Keratinocyte (primary cell): Measurements from ENCODE around the gene TIAM1. TPM values are rescaled to one million over a fixed set of nuclear protein-coding genes. Genes with fewer than 3 reads are reported as not detected.

Experiments used
- DNase-seq: peaks from one replicate; pipeline ENCODE4 v3.0.0-alpha.2; 2011; ENCODE audit warnings: low read depth, missing footprints, low spot score
- FAIRE-seq: peaks from 2 replicates; lab custom pipeline; 2011; peaks lifted over from hg19 to GRCh38; lab: Jason Lieb, UNC
- H2AFZ ChIP-seq: 2 replicates; pipeline ENCODE4 v1.6.0; 2012; ENCODE audit warnings: low read length, control low read depth, inconsistent platforms; ENCODE audit not compliant: control insufficient read depth
- H3K27ac ChIP-seq: 2 replicates; pipeline ENCODE4 v1.5.1; 2011; ENCODE audit warnings: low read length; ENCODE audit not compliant: control insufficient read depth, insufficient read depth
- H3K27me3 ChIP-seq: 3 replicates; pipeline ENCODE4 v1.6.0; 2011; ENCODE audit warnings: low read length; ENCODE audit not compliant: control insufficient read depth, insufficient read depth; ENCODE audit errors: extremely low read depth
- H3K36me3 ChIP-seq, 2 experiments: 2 replicates in 1 of 2; 3 replicates in 1 of 2; pipeline ENCODE4 v1.5.1; 2011; ENCODE audit warnings: low read length in 2 of 2, mild to moderate bottlenecking in 1 of 2; ENCODE audit not compliant: control insufficient read depth in 2 of 2, insufficient read depth in 2 of 2; ENCODE audit errors: extremely low read depth in 1 of 2
- H3K4me1 ChIP-seq: 3 replicates; pipeline ENCODE4 v1.5.1; 2011; ENCODE audit warnings: low read length; ENCODE audit not compliant: control insufficient read depth, insufficient read depth; ENCODE audit errors: extremely low read depth
- H3K4me2 ChIP-seq: 3 replicates; pipeline ENCODE4 v1.6.0; 2011; ENCODE audit warnings: low read depth, low read length; ENCODE audit not compliant: control insufficient read depth, insufficient read depth; ENCODE audit errors: extremely low read depth
- H3K4me3 ChIP-seq, 3 experiments: fragments of 200-600 bp in 1 of 3; sonication (generic) in 1 of 3; 2 replicates in 2 of 3; 3 replicates in 1 of 3; pipeline ENCODE4 v1.5.1; 2011 to 2016; ENCODE audit warnings: low read length in 3 of 3, mild to moderate bottlenecking in 3 of 3, control low read depth in 2 of 3, inconsistent platforms in 1 of 3, low read depth in 1 of 3, mixed read lengths in 1 of 3, mixed run types in 1 of 3, moderate library complexity in 1 of 3; ENCODE audit not compliant: control insufficient read depth in 2 of 3, insufficient read depth in 2 of 3; ENCODE audit errors: extremely low read depth in 1 of 3
- H3K79me2 ChIP-seq: 2 replicates; pipeline ENCODE4 v1.6.0; 2012; ENCODE audit warnings: low read length; ENCODE audit not compliant: control insufficient read depth, insufficient read depth
- H3K9ac ChIP-seq: 3 replicates; pipeline ENCODE4 v1.6.0; 2011; ENCODE audit warnings: low read length; ENCODE audit not compliant: control insufficient read depth, insufficient read depth; ENCODE audit errors: extremely low read depth
- H3K9me1 ChIP-seq: 3 replicates; pipeline ENCODE4 v1.6.0; 2011; ENCODE audit warnings: low read length; ENCODE audit not compliant: control insufficient read depth, insufficient read depth; ENCODE audit errors: extremely low read depth
- H3K9me3 ChIP-seq: 2 replicates; pipeline ENCODE4 v1.5.1; 2012; ENCODE audit warnings: low read depth, low read length; ENCODE audit not compliant: control insufficient read depth
- H4K20me1 ChIP-seq: 3 replicates; pipeline ENCODE4 v1.6.0; 2011; ENCODE audit warnings: low read length; ENCODE audit not compliant: control insufficient read depth, insufficient read depth; ENCODE audit errors: extremely low read depth
- CTCF ChIP-seq, 3 experiments: IDR thresholded peaks in 1 of 3; conservative IDR thresholded peaks in 1 of 3; optimal IDR thresholded peaks in 1 of 3; 2 replicates in 2 of 3; 3 replicates in 1 of 3; pipeline versions ENCODE3 to v1.5.1; 2011; ENCODE audit warnings: low read length in 3 of 3, mild to moderate bottlenecking in 3 of 3, moderate library complexity in 2 of 3, control low read depth in 1 of 3, inconsistent platforms in 1 of 3; ENCODE audit not compliant: insufficient read depth in 2 of 3; ENCODE audit errors: extremely low read depth in 1 of 3
- EZH2 ChIP-seq: IDR thresholded peaks from one replicate; pipeline ENCODE4 v1.6.1; 2012; ENCODE audit warnings: inconsistent platforms, mild to moderate bottlenecking, low read length, moderate library complexity
- dilution Hi-C: fragments of 300-500 bp; cut with MboI; formaldehyde crosslinking; loops from one replicate; pipeline ENCODE4 v1.7.0; 2020; ENCODE audit warnings: low sequenced_read_pairs; ENCODE audit not compliant: extremely low pct_ligation_motif_present
- polyA plus RNA-seq, 5 experiments: library from polyadenylated mRNA; depleted of rRNA in 3 of 5; stranded (reverse) in 3 of 5; stranded (forward) in 1 of 5; unstranded in 1 of 5; fragments of >200 nt; gene quantifications; 1 replicate in 1 of 5; 2 replicates in 3 of 5; 3 replicates in 1 of 5; pipeline versions ENCODE4 v1.2.1 to v1.2.3, GENCODE V29; 2011 to 2012; ENCODE audit warnings: missing spikeins in 2 of 5, low read depth in 1 of 5, low replicate concordance in 1 of 5

Gene TIAM1
- polyA plus RNA-seq, 1 donor (not counting 4 experiments of a cell fraction or from before 2014, with no cell fraction given): 8.3 TPM

- H3K4me2 ChIP-seq: no peak overlapping the region
- dilution Hi-C loops: no loop called here
- H3K4me1 ChIP-seq: peaks cover 4% of the 10 kb centered on the region
- TF ChIP-seq CTCF (optimal IDR thresholded peaks at IDR 0.05 in 1 of 3, IDR thresholded peaks at IDR 0.05 in 1 of 3, conservative IDR thresholded peaks at IDR 0.05 in 1 of 3; ENCODE audit: extremely low read depth in 1 of 3, insufficient read depth in 2 of 3, low read length in 3 of 3) (no peak), EZH2 (no peak)
- H3K4me3 ChIP-seq: no peak overlapping the region
- H2AFZ ChIP-seq: no peak overlapping the region
- H3K79me2 ChIP-seq: no peaks in the 10 kb centered on the region
- no peaks in the 10 kb centered on the region for H3K9me1 ChIP-seq
- H3K27ac ChIP-seq: no peak overlapping the region
- FAIRE-seq (no peak), DNase-seq (no peak)
- H4K20me1 ChIP-seq: no peaks in the 10 kb centered on the region
- no peaks in the 10 kb centered on the region for H3K9me3 ChIP-seq
- no peaks in the 10 kb centered on the region for H3K36me3 ChIP-seq
- H3K27me3 ChIP-seq: no peaks in the 10 kb centered on the region
- H3K9ac ChIP-seq: no peak overlapping the region
Measured at GRCh38 chr21:31204801-31205200, 139.3 kb downstream of the TIAM1 start.

GRCh38 chr21:31203431-31204054 lies 140.5 kb downstream of the TIAM1 start:
- no peaks in the 10 kb centered on the region for H3K9me3 ChIP-seq
- no peak overlapping the region for H3K27ac ChIP-seq
- H3K27me3 ChIP-seq: no peaks in the 10 kb centered on the region
- no peak overlapping the region for H3K4me2 ChIP-seq
- no peaks in the 10 kb centered on the region for H3K36me3 ChIP-seq
- dilution Hi-C loops: no loop called here
- FAIRE-seq (no peak), DNase-seq (no peak)
- no peak overlapping the region for H3K9ac ChIP-seq
- no peak overlapping the region for H2AFZ ChIP-seq
- TF ChIP-seq CTCF (optimal IDR thresholded peaks at IDR 0.05 in 1 of 3, IDR thresholded peaks at IDR 0.05 in 1 of 3, conservative IDR thresholded peaks at IDR 0.05 in 1 of 3; ENCODE audit: extremely low read depth in 1 of 3, insufficient read depth in 2 of 3, low read length in 3 of 3): no peak
- no peak for TF ChIP-seq EZH2
- no peak overlapping the region for H3K4me3 ChIP-seq
- peaks cover 4% of the 10 kb centered on the region for H3K4me1 ChIP-seq
- H4K20me1 ChIP-seq: no peaks in the 10 kb centered on the region
- H3K79me2 ChIP-seq: no peaks in the 10 kb centered on the region
- no peaks in the 10 kb centered on the region for H3K9me1 ChIP-seq
